GM10266 (cell line): ENCODE results near the gene NPHS1.
A peak's percentile ranks its signal among the peaks of the same experiment; 100 is the strongest.

Experiments used
- DNase-seq: peaks from one replicate; pipeline ENCODE4 v3.0.0; 2012; ENCODE audit errors: extremely low spot score
- CTCF ChIP-seq: IDR thresholded peaks from 2 replicates; pipeline ENCODE4 v1.5.1; 2012; ENCODE audit warnings: mild to moderate bottlenecking, low read depth; ENCODE audit not compliant: control insufficient read depth, insufficient read depth; ENCODE audit errors: missing control alignments

The NPHS1 gene

GRCh38 chr19:35793381-35794165 is 58.7 kb downstream of the NPHS1 start:
- TF ChIP-seq CTCF: no peak
- no peak for DNase-seq

- no peak for DNase-seq
- TF ChIP-seq CTCF: no peak
Observed at GRCh38 chr19:35792888-35793287, 59.4 kb downstream of the NPHS1 start.

DNA sequence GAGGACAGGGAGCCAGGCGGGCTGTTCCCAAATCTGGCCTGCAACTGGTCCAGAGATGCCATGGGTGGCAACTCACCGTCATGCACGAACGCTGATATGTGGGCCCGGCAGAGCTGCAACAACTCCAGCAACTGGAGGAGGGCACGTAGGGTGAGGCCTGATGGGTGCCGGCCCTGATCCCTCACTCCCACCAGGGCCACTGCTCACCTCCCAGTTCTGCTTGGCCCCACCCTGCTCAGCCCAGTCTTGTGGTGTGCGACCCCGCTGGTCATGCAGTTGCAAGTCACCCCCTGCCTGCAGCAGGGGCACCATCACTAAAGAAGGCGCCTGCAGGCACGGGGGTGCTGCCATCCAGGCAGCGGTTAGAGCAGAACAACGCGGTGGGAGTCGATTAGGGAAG is 60.0 kb downstream of the NPHS1 start:
- DNase-seq: no peak
- TF ChIP-seq CTCF: no peak

- DNase-seq: no peak
- TF ChIP-seq CTCF: no peak
Observed at GRCh38 chr19:35791814-35792279, 60.5 kb downstream of the NPHS1 start.

DNA sequence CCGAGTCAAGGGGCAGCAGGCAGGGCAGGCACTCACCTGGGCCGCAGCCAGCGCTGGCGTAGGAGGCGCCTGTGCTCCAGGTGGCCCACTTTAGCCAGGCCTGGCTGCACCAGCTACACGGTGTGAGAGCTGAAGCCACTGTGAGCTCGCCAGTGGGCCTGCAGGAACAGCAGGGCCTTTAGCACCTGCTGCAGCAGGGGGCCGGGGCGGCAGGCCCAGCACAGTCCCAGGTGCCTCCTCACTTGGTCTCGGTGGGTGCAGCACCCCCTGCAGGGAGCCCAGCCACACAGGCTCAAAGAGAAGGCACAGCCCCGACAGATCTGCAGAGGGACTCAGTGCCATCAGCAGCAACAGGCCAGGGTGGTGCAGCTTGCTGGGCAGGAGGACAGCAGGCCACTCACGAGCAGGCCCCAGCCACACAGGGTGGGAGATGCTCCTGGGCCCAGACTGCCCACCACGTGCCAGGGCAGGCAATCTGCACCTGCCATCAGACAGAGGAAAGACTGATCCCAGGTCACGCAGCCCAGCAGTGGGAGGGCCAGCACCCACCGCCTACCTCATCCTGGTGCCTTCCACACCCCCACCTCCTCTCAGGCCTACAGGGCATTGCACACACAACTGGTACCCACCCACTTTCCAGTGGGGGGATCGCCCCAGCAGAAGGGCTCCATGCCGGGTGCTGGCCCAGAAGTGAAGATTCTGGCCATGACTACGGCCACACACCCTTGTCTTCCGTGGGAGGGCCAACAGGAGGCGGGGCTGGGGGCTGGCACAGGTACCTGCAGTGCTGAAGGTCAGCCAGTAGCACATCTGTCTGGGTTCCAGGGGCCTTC is 61.1 kb downstream of the NPHS1 start:
- no peak for DNase-seq
- TF ChIP-seq CTCF: peak; percentile 41

DNA sequence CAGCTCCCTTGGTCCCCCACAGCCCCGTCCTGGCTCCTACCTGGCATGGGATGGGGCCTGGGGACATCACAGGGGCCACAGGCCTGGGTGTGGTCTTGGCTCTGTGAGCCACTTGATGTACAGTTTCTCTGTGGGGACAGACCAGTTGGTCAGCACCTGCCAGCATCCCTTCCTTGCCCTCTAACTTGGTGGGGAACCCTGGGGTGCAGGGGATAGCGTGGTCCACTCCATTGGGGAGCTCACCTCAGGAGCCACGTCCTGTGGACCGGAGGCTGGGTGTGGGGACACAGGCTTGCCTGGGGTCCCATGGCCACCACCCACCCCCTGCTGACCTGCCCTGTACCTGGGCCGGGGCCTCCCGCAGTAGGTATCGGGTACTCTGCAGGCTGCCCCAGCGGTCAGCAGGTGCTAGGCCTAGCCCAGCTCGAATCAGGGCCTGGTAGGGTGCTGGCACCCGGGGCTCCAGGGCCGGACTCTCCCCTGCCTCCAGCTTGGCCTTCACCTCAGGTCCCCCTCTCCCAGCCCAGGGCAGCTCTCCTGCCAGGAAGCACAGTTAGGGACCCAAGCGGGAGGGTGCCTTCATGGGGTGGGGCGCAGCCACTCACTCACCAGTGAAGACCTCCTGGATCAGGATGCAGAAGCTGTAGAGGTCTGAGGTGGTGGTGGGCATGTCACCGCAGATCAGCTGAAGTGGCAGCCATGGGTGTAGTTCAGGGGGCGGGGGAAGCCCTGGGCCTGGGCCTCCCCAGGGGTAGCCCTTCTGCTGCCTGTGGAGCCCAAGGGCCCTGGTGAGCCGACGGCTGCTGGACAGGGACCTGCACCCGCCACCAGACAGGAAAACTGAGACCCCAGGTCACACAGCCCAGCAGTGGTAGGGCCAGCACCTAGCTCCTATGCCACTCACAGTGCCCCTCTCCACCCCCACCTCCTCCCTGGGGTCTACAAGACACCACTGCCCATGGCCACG is 62.0 kb downstream of the NPHS1 start:
- TF ChIP-seq CTCF: no peak
- no peak for DNase-seq
